ENCODE data around the gene GRIK4.

DNA sequence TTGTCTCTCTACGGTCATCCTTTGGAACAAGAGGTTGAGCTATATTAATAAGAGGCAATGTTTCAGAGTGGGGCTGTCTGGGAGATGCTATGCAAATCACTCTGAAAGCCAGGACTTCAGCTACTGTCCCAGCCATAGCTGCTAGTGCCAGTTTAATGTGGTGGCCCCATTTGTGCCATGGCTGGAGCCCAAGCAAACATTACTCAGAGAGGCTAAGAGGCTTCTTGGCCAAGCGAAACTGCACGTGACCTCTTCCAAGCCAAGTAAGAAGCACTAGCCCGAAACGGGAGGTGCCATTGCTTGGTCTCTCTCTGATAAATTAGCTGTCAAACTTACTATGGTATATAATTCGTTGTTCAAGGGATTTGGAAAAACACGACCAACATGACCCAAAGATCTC is 462.0 kb downstream of the GRIK4 start:
- TF ChIP-seq POLR2AphosphoS5 (IDR thresholded peaks at IDR 0.05; ENCODE audit: insufficient read depth, low read depth, low read length): no peak
- TF ChIP-seq, protein P1, sequence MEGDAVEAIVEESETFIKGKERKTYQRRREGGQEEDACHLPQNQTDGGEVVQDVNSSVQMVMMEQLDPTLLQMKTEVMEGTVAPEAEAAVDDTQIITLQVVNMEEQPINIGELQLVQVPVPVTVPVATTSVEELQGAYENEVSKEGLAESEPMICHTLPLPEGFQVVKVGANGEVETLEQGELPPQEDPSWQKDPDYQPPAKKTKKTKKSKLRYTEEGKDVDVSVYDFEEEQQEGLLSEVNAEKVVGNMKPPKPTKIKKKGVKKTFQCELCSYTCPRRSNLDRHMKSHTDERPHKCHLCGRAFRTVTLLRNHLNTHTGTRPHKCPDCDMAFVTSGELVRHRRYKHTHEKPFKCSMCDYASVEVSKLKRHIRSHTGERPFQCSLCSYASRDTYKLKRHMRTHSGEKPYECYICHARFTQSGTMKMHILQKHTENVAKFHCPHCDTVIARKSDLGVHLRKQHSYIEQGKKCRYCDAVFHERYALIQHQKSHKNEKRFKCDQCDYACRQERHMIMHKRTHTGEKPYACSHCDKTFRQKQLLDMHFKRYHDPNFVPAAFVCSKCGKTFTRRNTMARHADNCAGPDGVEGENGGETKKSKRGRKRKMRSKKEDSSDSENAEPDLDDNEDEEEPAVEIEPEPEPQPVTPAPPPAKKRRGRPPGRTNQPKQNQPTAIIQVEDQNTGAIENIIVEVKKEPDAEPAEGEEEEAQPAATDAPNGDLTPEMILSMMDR (IDR thresholded peaks at IDR 0.05; ENCODE audit: extremely low read depth in 1 of 2, insufficient read depth in 1 of 2, low read depth in 1 of 2, low read length in 2 of 2): no peak
- TF ChIP-seq POLR2A (IDR thresholded peaks at IDR 0.05; ENCODE audit: low read depth, low read length): no peak
- TF ChIP-seq, protein P2, sequence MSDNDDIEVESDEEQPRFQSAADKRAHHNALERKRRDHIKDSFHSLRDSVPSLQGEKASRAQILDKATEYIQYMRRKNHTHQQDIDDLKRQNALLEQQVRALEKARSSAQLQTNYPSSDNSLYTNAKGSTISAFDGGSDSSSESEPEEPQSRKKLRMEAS (IDR thresholded peaks at IDR 0.05; ENCODE audit: insufficient read depth, insufficient read length): no peak
- no peak for TF ChIP-seq JUN (IDR thresholded peaks at IDR 0.05; ENCODE audit: borderline replicate concordance, insufficient read depth, insufficient read length, low read depth)
